Fibroblast of villous mesenchyme (primary cell): ENCODE results near the gene PKLR. TPM values are rescaled to one million over a fixed set of nuclear protein-coding genes. Genes with fewer than 3 reads are reported as not detected.
A peak's percentile ranks its signal among the peaks of the same experiment; 100 is the strongest.

Experiments used
- DNase-seq: peaks from one replicate; pipeline ENCODE4 v3.0.0-alpha.2; 2010; ENCODE audit warnings: low read depth
- H3K4me3 ChIP-seq: 2 replicates; pipeline ENCODE4 v1.5.1; 2011; ENCODE audit warnings: low read depth, mild to moderate bottlenecking, low read length
- CTCF ChIP-seq: IDR thresholded peaks from 2 replicates; pipeline ENCODE4 v1.5.1; 2012; ENCODE audit warnings: low read depth, mild to moderate bottlenecking, low read length; ENCODE audit not compliant: insufficient read depth
- total RNA-seq: library from RNA; depleted of rRNA; stranded (reverse); fragments of >200 nt; gene quantifications from 2 replicates; pipeline ENCODE4 v1.2.3, GENCODE V29; 2012

PKLR gene
- total RNA-seq, 1 donor: not detected

DNA sequence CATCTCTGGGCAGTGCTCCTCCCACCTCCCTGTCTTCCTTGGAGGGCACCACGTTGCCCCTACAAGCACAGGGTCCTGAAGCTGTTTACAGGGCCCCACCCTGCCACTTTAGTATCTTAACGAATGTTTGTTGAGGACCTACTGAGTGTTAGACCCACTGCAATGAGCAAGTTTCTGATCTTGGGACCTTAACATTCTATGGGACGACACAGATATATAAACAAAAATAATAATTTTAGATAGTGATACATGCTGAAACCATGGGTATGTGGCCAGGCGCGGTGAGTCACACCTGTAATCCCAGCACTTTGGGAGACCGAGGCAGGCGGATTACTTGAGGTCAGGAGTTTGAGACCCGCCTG, 56.1 kb downstream of the PKLR start:
- no peak for DNase-seq
- no peak for TF ChIP-seq CTCF
- H3K4me3 ChIP-seq: peak overlapping the region; percentile 69

DNA sequence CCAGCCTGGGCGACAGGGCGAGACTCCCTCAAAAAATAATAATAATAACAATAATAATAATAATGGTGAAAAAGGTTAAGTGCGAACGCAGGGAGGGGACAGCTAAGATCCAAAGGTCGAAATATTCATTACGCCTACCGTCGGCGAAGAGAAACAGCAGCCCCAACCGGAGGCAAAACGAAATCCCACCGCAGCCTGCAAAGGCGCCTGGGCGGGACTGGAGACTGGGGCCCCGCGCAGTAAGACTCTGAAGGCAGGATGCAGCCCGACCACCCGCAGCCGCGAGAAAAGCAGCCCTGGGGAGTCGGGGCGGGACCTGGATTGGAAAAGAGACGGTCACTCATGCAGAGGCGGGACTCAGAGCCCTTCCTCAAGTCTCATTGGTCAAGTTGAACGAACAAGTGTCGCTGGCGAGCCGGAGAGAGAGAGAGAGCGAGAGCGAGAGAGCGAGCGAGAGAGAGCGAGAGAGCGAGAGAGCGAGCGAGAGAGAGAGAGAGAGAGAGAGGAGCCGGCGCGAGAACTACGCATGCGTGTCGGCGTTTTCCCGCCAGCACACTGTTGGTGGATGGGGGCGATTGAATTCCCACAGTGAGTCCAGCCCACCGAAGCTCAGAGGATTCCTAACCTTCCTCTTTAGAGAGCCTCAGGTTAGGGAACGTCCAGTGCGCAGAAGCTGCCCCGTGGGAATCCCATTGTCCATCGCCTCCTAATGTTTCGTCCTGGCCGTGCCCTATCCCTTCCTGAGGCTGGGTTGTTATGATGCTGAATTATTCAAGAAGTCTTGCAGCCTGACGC, 56.7 kb downstream of the PKLR start:
- peak; percentile 24 for TF ChIP-seq CTCF
- H3K4me3 ChIP-seq: peak overlapping the region; percentile 69
- DNase-seq: peak; percentile 99

- DNase-seq: no peak
- no peak for TF ChIP-seq CTCF
Observed at GRCh38 chr1:155242805-155243358, 58.4 kb downstream of the PKLR start.

GRCh38 chr1:155241841-155242264, 59.4 kb downstream of the PKLR start:
- no peak overlapping the region for H3K4me3 ChIP-seq
- no peak for DNase-seq
- TF ChIP-seq CTCF: no peak

More at GRCh38 chr1:155242805-155243358, 58.4 kb downstream of the PKLR start:
- H3K4me3 ChIP-seq: peak overlapping the region; percentile 69

- peak overlapping the region; percentile 60 for H3K4me3 ChIP-seq
- TF ChIP-seq CTCF: no peak
- DNase-seq: peak; percentile 87
Observed at GRCh38 chr1:155241069-155241679, 60.1 kb downstream of the PKLR start.

Other genes with a start within 250 kb of the PKLR start
- gene EFNA4, start 237.7 kb downstream of the PKLR start, total RNA-seq: 2.6 and 3.9 TPM in 2 replicates
- gene EFNA3, start 222.6 kb downstream of the PKLR start, total RNA-seq: 0.32 and 0.43 TPM in 2 replicates
- gene EFNA1, start 173.6 kb downstream of the PKLR start, total RNA-seq: not detected in 2 replicates
- 52.5 and 58.7 TPM in 2 replicates for gene SLC50A1, start 165.6 kb downstream of the PKLR start, total RNA-seq
- gene DPM3, start 160.9 kb downstream of the PKLR start, total RNA-seq: 23.7 and 47.0 TPM in 2 replicates
- 65.6 and 95.3 TPM in 2 replicates for gene KRTCAP2, start 128.1 kb downstream of the PKLR start, total RNA-seq
- 6.5 and 7.7 TPM in 2 replicates for gene TRIM46, start 127.6 kb downstream of the PKLR start, total RNA-seq
- gene THBS3, start 93.5 kb downstream of the PKLR start, total RNA-seq: 32.8 and 35.8 TPM in 2 replicates
- 38.0 and 45.1 TPM in 2 replicates for gene MTX1, start 92.7 kb downstream of the PKLR start, total RNA-seq
- gene ENTREP3, start 46.0 kb downstream of the PKLR start, total RNA-seq: 7.7 and 7.8 TPM in 2 replicates
- gene SCAMP3, start 39.1 kb downstream of the PKLR start, total RNA-seq: 33.7 and 35.8 TPM in 2 replicates
- 19.3 and 21.6 TPM in 2 replicates for gene CLK2, start 27.9 kb downstream of the PKLR start, total RNA-seq
- gene HCN3, start 24.0 kb downstream of the PKLR start, total RNA-seq: 0.86 and 1.6 TPM in 2 replicates
- 427 and 428 TPM in 2 replicates for gene FDPS, start 7.4 kb upstream of the PKLR start, total RNA-seq
- gene RUSC1, start 19.5 kb upstream of the PKLR start, total RNA-seq: 18.4 and 22.9 TPM in 2 replicates